ENCODE results near the gene STX12.
"Not testable (repeated sequence)": the region's sequence is repeated elsewhere in the genome, so short reads cannot be mapped to it uniquely, and the experiment has no call there.

Gene STX12

GRCh38 chr1:27775336-27775735, 2.3 kb downstream of the STX12 start:
- DNase-seq (ENCODE audit: low read depth), result peak; percentile 31

- not testable (repeated sequence) for DNase-seq (ENCODE audit: low read depth)
Observed at GRCh38 chr1:27776276-27776675, 3.3 kb downstream of the STX12 start.

- no peak for DNase-seq (ENCODE audit: low read depth)
Observed at GRCh38 chr1:27778056-27778455, 5.0 kb downstream of the STX12 start.

- DNase-seq (ENCODE audit: low read depth), result no peak
Observed at GRCh38 chr1:27779122-27779521, 6.1 kb downstream of the STX12 start.

GRCh38 chr1:27782950-27783349, 9.9 kb downstream of the STX12 start:
- no peak for DNase-seq (ENCODE audit: low read depth)

- no peak for DNase-seq (ENCODE audit: low read depth)
Observed at GRCh38 chr1:27784700-27785099, 11.7 kb downstream of the STX12 start.

GRCh38 chr1:27785781-27786455, 12.9 kb downstream of the STX12 start:
- DNase-seq (ENCODE audit: low read depth), result no peak

GRCh38 chr1:27787895-27788294, 14.9 kb downstream of the STX12 start:
- peak; percentile 81 for DNase-seq (ENCODE audit: low read depth)

- DNase-seq (ENCODE audit: low read depth), result peak; percentile 67
Observed at GRCh38 chr1:27789540-27790041, 16.6 kb downstream of the STX12 start.

GRCh38 chr1:27790270-27790669, 17.3 kb downstream of the STX12 start:
- peak; percentile 22 for DNase-seq (ENCODE audit: low read depth)

- DNase-seq (ENCODE audit: low read depth), result no peak
Observed at GRCh38 chr1:27795601-27796000, 22.6 kb downstream of the STX12 start.

GRCh38 chr1:27804791-27805190, 31.8 kb downstream of the STX12 start:
- DNase-seq (ENCODE audit: low read depth), result no peak

GRCh38 chr1:27806758-27807157, 33.7 kb downstream of the STX12 start:
- DNase-seq (ENCODE audit: low read depth), result no peak

GRCh38 chr1:27807385-27807784, 34.4 kb downstream of the STX12 start:
- DNase-seq (ENCODE audit: low read depth), result no peak

- not testable (repeated sequence) for DNase-seq (ENCODE audit: low read depth)
Observed at GRCh38 chr1:27808131-27808530, 35.1 kb downstream of the STX12 start.

- DNase-seq (ENCODE audit: low read depth), result no peak
Observed at GRCh38 chr1:27809883-27810282, 36.9 kb downstream of the STX12 start.

GRCh38 chr1:27811741-27812500, 38.9 kb downstream of the STX12 start:
- no peak for DNase-seq (ENCODE audit: low read depth)

- peak; percentile 19 for DNase-seq (ENCODE audit: low read depth)
Observed at GRCh38 chr1:27816921-27817630, 44.1 kb downstream of the STX12 start.

- peak; percentile 15 for DNase-seq (ENCODE audit: low read depth)
Observed at GRCh38 chr1:27821761-27822315, 48.8 kb downstream of the STX12 start.

GRCh38 chr1:27823784-27824183, 50.8 kb downstream of the STX12 start:
- DNase-seq (ENCODE audit: low read depth), result no peak

- DNase-seq (ENCODE audit: low read depth), result no peak
Observed at GRCh38 chr1:27824411-27824810, 51.4 kb downstream of the STX12 start.

- DNase-seq (ENCODE audit: low read depth), result not testable (repeated sequence)
Observed at GRCh38 chr1:27829339-27829960, 56.4 kb downstream of the STX12 start.
